HEK293 (cell line): ENCODE measurements around the gene METTL15.

Source experiments
- CTCF ChIA-PET: fragments of 350-600 bp; formaldehyde crosslinking; extraction: SDS; loops from one replicate; lab custom pipeline; 2021; ENCODE audit warnings: antibody characterized with exemption; lab: Yijun Ruan, JAX
- POLR2A ChIA-PET: fragments of 300-600 bp; formaldehyde crosslinking; extraction: SDS; loops from one replicate; lab custom pipeline; 2020; ENCODE audit warnings: antibody characterized with exemption, inconsistent platforms; lab: Yijun Ruan, JAX
- H3K27ac ChIP-seq: fragments of 200-500 bp; sonication (Bioruptor generic); 2 replicates; pipeline ENCODE4 v1.5.1; 2014; ENCODE audit warnings: low read depth, low read length, control low read depth, inconsistent platforms; ENCODE audit errors: extremely low read depth
- H3K36me3 ChIP-seq, 2 experiments: fragments of 200-500 bp in 1 of 2; sonication (Bioruptor generic) in 1 of 2; 1 replicate in 1 of 2; 2 replicates in 1 of 2; pipeline ENCODE4 v1.5.1; 2014 to 2017; ENCODE audit warnings: inconsistent platforms in 2 of 2, low read length in 2 of 2; ENCODE audit not compliant: control insufficient read depth in 2 of 2, insufficient read depth in 1 of 2
- H3K4me1 ChIP-seq: fragments of 200-500 bp; sonication (Bioruptor generic); 2 replicates; pipeline ENCODE4 v1.5.1; 2014; ENCODE audit warnings: mild to moderate bottlenecking, low read length, inconsistent platforms; ENCODE audit not compliant: control insufficient read depth, insufficient read depth
- H3K4me3 ChIP-seq: 2 replicates; pipeline ENCODE4 v1.5.1; 2011; ENCODE audit warnings: low read depth, mild to moderate bottlenecking, control low read depth, low read length, moderate library complexity
- H3K9me3 ChIP-seq: fragments of 200-500 bp; sonication (Bioruptor generic); 2 replicates; pipeline ENCODE4 v1.5.1; 2014; ENCODE audit warnings: low read depth, low read length, inconsistent platforms; ENCODE audit not compliant: control insufficient read depth, insufficient read depth
- BCL11A ChIP-seq: fragments of 450-650 bp; formaldehyde crosslinking; IDR thresholded peaks from 2 replicates; pipeline ENCODE4 v1.5.1; 2016; ENCODE audit warnings: low read depth, missing biosample characterization, missing genetic modification characterization
- EGR2 ChIP-seq: fragments of 450-650 bp; formaldehyde crosslinking; IDR thresholded peaks from 2 replicates; pipeline ENCODE4 v1.5.1; 2016; ENCODE audit warnings: low read depth, missing biosample characterization, missing genetic modification characterization
- KLF8 ChIP-seq: fragments of 450-650 bp; formaldehyde crosslinking; IDR thresholded peaks from 2 replicates; pipeline ENCODE4 v1.5.1; 2016; ENCODE audit warnings: missing biosample characterization, missing genetic modification characterization
- TSHZ1 ChIP-seq: fragments of 450-650 bp; formaldehyde crosslinking; IDR thresholded peaks from 2 replicates; pipeline ENCODE4 v1.5.1; 2016; ENCODE audit warnings: missing biosample characterization, missing genetic modification characterization, borderline replicate concordance
- ZBTB20 ChIP-seq: fragments of 450-650 bp; formaldehyde crosslinking; IDR thresholded peaks from 2 replicates; pipeline ENCODE4 v1.5.1; 2016; ENCODE audit warnings: missing biosample characterization, missing genetic modification characterization
- ZBTB26 ChIP-seq: fragments of 450-650 bp; formaldehyde crosslinking; optimal IDR thresholded peaks from 2 replicates; pipeline ENCODE3; 2016; ENCODE audit warnings: missing biosample characterization, mild to moderate bottlenecking, missing genetic modification characterization
- ZBTB7A ChIP-seq: fragments of 450-650 bp; formaldehyde crosslinking; IDR thresholded peaks from 2 replicates; pipeline ENCODE4 v1.5.1; 2016; ENCODE audit warnings: low read depth, missing biosample characterization, missing genetic modification characterization
- ZNF114 ChIP-seq: fragments of 450-650 bp; formaldehyde crosslinking; IDR thresholded peaks from 2 replicates; pipeline ENCODE4 v1.5.0; 2017; ENCODE audit warnings: missing biosample characterization, missing genetic modification characterization
- ZNF148 ChIP-seq: fragments of 450-650 bp; formaldehyde crosslinking; IDR thresholded peaks from 2 replicates; pipeline ENCODE4 v1.5.0; 2017; ENCODE audit warnings: missing biosample characterization, missing genetic modification characterization, borderline replicate concordance
- ZNF18 ChIP-seq: fragments of 450-650 bp; formaldehyde crosslinking; IDR thresholded peaks from 2 replicates; pipeline ENCODE4 v1.5.1; 2016; ENCODE audit warnings: missing biosample characterization, missing genetic modification characterization
- ZNF2 ChIP-seq: fragments of 450-650 bp; formaldehyde crosslinking; IDR thresholded peaks from 2 replicates; pipeline ENCODE4 v1.5.1; 2016; ENCODE audit warnings: missing biosample characterization, missing genetic modification characterization
- ZNF202 ChIP-seq: fragments of 450-650 bp; formaldehyde crosslinking; IDR thresholded peaks from 2 replicates; pipeline ENCODE4 v1.5.1; 2016; ENCODE audit warnings: missing biosample characterization, missing genetic modification characterization, borderline replicate concordance
- ZNF223 ChIP-seq: fragments of 450-650 bp; formaldehyde crosslinking; IDR thresholded peaks from 2 replicates; pipeline ENCODE4 v1.5.1; 2016; ENCODE audit warnings: missing biosample characterization, missing genetic modification characterization
- ZNF248 ChIP-seq: fragments of 450-650 bp; formaldehyde crosslinking; IDR thresholded peaks from 2 replicates; pipeline ENCODE4 v1.5.1; 2017; ENCODE audit warnings: missing biosample characterization, missing genetic modification characterization
- ZNF280C ChIP-seq: fragments of 450-650 bp; formaldehyde crosslinking; IDR thresholded peaks from 2 replicates; pipeline ENCODE4 v1.5.1; 2016; ENCODE audit warnings: missing biosample characterization, missing genetic modification characterization
- ZNF37A ChIP-seq: fragments of 450-650 bp; IDR thresholded peaks from 2 replicates; pipeline ENCODE4 v1.5.1; 2018; ENCODE audit warnings: missing biosample characterization, missing genetic modification characterization
- ZNF404 ChIP-seq: fragments of 450-650 bp; formaldehyde crosslinking; IDR thresholded peaks from 2 replicates; pipeline ENCODE4 v1.5.1; 2017; ENCODE audit warnings: missing biosample characterization, missing genetic modification characterization
- ZNF596 ChIP-seq: fragments of 450-650 bp; IDR thresholded peaks from 2 replicates; pipeline ENCODE4 v1.5.0; 2018; ENCODE audit warnings: missing biosample characterization, mild to moderate bottlenecking, missing genetic modification characterization, moderate library complexity
- ZNF610 ChIP-seq: fragments of 450-650 bp; formaldehyde crosslinking; IDR thresholded peaks from 2 replicates; pipeline ENCODE4 v1.5.1; 2016; ENCODE audit warnings: missing biosample characterization, missing genetic modification characterization, borderline replicate concordance
- ZNF707 ChIP-seq: fragments of 450-650 bp; formaldehyde crosslinking; IDR thresholded peaks from 2 replicates; pipeline ENCODE4 v1.5.1; 2016; ENCODE audit warnings: missing biosample characterization, missing genetic modification characterization
- ZNF747 ChIP-seq: fragments of 450-650 bp; formaldehyde crosslinking; IDR thresholded peaks from 2 replicates; pipeline ENCODE4 v1.5.1; 2016; ENCODE audit warnings: missing biosample characterization, missing genetic modification characterization
- ZNF837 ChIP-seq: fragments of 450-650 bp; formaldehyde crosslinking; IDR thresholded peaks from 2 replicates; pipeline ENCODE4 v1.5.1; 2016; ENCODE audit warnings: missing biosample characterization, missing genetic modification characterization

The METTL15 gene

GRCh38 chr11:28110821-28111200, 2.6 kb downstream of the METTL15 start (continued):
- no peak for TF ChIP-seq ZNF148 (tag by site-specific recombination)
- no peak for TF ChIP-seq ZBTB20
- TF ChIP-seq BCL11A (tag by site-specific recombination): no peak

- CTCF ChIA-PET: interaction anchor here (0.6 to 1.6 kb wide), 2 partner anchors 372 to 408 kb away, joined by 3 to 4 read pairs; no protein-coding TSS in a partner anchor
- no peak overlapping the region for H3K4me3 ChIP-seq
- no peak for TF ChIP-seq EGR2 (tag by site-specific recombination)
- no peak for TF ChIP-seq ZNF837 (tag by site-specific recombination)
- TF ChIP-seq ZNF202 (tag by site-specific recombination): no peak
- no peak for TF ChIP-seq ZNF747 (tag by site-specific recombination)
- no peak for TF ChIP-seq ZNF404 (tag by site-specific recombination)
- TF ChIP-seq TSHZ1: no peak
- no peak for TF ChIP-seq ZNF223
- TF ChIP-seq ZNF610 (tag by site-specific recombination): no peak
- TF ChIP-seq ZNF2 (tag by site-specific recombination): no peak
- TF ChIP-seq ZNF707: no peak
- no peak for TF ChIP-seq ZBTB20
- no peak for TF ChIP-seq ZNF596 (tag by site-specific recombination)
- TF ChIP-seq ZNF37A (tag by site-specific recombination): no peak
- TF ChIP-seq, all 188 proteins: peak for 0
- POLR2A ChIA-PET: no interaction called here
- no peaks in the 10 kb centered on the region for H3K9me3 ChIP-seq
- 0 out of 2 replicates have a peak, but pooled peaks cover 3% of the 10 kb centered on the region for H3K4me1 ChIP-seq
- peaks cover 3 to 24% of the 10 kb centered on the region in 2 experiments; a peak in 2 of 3 replicates for H3K36me3 ChIP-seq
- no peak overlapping the region for H3K27ac ChIP-seq
These were observed 5.9 kb downstream of the METTL15 start for GRCh38 chr11:28114116-28114515.

GRCh38 chr11:28114731-28115130, 6.5 kb downstream of the METTL15 start:
- peaks cover 3 to 24% of the 10 kb centered on the region in 2 experiments; a peak in 2 of 3 replicates for H3K36me3 ChIP-seq
- ChIA-PET CTCF (interaction anchor here (0.6 to 1.6 kb wide), 2 partner anchors 372 to 408 kb away, joined by 3 to 4 read pairs; no protein-coding TSS in a partner anchor), POLR2A (no interaction called here)
- 0 out of 2 replicates have a peak, but pooled peaks cover 3% of the 10 kb centered on the region for H3K4me1 ChIP-seq
- no peak for TF ChIP-seq ZNF18
- no peak for TF ChIP-seq ZNF248 (tag by site-specific recombination)
- no peak for TF ChIP-seq ZNF114 (tag by site-specific recombination)
- no peak for TF ChIP-seq KLF8 (tag by site-specific recombination)
- TF ChIP-seq ZNF280C (tag by site-specific recombination): no peak
- no peak for TF ChIP-seq ZBTB26 (tag by site-specific recombination)
- no peak for TF ChIP-seq ZBTB7A (tag by site-specific recombination)
- no peak overlapping the region for H3K27ac ChIP-seq
- no peak overlapping the region for H3K4me3 ChIP-seq
- no peaks in the 10 kb centered on the region for H3K9me3 ChIP-seq
